BLaER1 (cell line): ENCODE results near the gene COL6A5.

Experiments
- H3K27ac ChIP-seq: shearing (Covaris generic); formaldehyde crosslinking; 2 replicates; pipeline ENCODE4 v1.8.1; 2022
- H3K27me3 ChIP-seq: shearing (Covaris generic); formaldehyde crosslinking; 2 replicates; pipeline ENCODE4 v1.8.1; 2022
- H3K36me3 ChIP-seq: shearing (Covaris generic); formaldehyde crosslinking; 2 replicates; pipeline ENCODE4 v1.8.1; 2022
- H3K4me1 ChIP-seq: shearing (Covaris generic); formaldehyde crosslinking; 2 replicates; pipeline ENCODE4 v1.8.1; 2022
- H3K4me2 ChIP-seq: shearing (Covaris generic); formaldehyde crosslinking; 2 replicates; pipeline ENCODE4 v1.8.1; 2022
- H3K4me3 ChIP-seq: shearing (Covaris generic); formaldehyde crosslinking; 2 replicates; pipeline ENCODE4 v1.8.1; 2022
- H3K9ac ChIP-seq: shearing (Covaris generic); formaldehyde crosslinking; 2 replicates; pipeline ENCODE4 v1.8.1; 2022
- H3K9me3 ChIP-seq: shearing (Covaris generic); formaldehyde crosslinking; 2 replicates; pipeline ENCODE4 v1.8.1; 2022
- H4K20me1 ChIP-seq: shearing (Covaris generic); formaldehyde crosslinking; 2 replicates; pipeline ENCODE4 v1.8.1; 2022
- Cebpa-rat ChIP-seq: shearing (Covaris generic); IDR thresholded peaks from 2 replicates; pipeline ENCODE4 v1.8.1; 2022

The COL6A5 gene

DNA sequence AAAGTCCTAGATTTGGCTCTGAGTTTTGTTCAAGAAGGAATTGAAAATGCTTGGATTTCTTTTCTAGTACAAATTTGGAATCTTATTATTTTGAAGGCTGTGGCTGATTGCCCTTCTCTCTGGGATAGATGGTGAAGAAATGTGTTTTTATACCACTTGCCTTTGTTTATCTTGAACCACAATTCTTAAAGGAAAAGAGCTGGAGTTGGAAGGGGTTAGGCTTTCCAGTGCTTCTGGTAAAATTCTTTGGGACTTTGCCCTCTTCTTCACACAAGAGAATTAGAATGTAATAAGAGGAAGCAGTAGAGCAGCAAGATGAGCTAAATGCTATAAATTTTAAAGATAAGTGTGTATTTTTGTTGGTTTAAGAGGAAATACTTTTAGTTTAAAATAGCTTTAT is 65.8 kb downstream of the COL6A5 start:
- Histone ChIP-seq H3K9ac (no peak overlapping the region), H3K27ac (no peak overlapping the region), H3K4me2 (no peak overlapping the region), H3K4me3 (no peak overlapping the region), H3K4me1 (no peaks in the 10 kb centered on the region), H3K27me3 (no peaks in the 10 kb centered on the region), H3K36me3 (no peaks in the 10 kb centered on the region), H4K20me1 (no peaks in the 10 kb centered on the region), H3K9me3 (peaks cover 28% of the 10 kb centered on the region)
- TF ChIP-seq Cebpa-rat: no peak

DNA sequence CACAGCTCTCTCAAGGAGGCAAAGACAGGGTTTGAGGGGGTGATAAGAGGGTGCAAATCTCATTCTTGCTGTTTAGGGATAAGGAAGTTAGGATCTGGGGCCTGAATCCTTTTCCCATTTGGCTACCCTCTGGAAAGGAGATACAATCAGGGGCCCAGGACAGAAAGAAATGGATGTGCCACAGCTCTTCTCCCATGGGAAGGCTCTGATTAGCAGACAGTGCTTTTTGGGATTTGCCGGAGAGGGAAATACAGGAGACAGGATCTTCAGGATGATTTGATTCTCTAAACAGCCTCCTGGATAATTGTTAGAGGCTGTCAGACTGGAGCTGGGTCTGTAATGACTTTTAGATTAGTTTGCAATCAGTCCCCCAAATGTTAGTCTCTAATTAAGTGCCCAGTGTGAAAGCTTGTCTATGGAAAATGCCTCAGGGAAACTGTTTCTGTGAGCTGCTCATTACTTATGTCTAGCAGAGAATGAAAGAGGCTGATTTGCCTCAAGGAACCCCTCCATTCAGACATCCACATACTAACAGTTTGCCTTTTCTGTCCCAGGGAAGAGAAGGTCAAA is 67.6 kb downstream of the COL6A5 start:
- no peaks in the 10 kb centered on the region for H3K4me1 ChIP-seq
- no peak for TF ChIP-seq Cebpa-rat

DNA sequence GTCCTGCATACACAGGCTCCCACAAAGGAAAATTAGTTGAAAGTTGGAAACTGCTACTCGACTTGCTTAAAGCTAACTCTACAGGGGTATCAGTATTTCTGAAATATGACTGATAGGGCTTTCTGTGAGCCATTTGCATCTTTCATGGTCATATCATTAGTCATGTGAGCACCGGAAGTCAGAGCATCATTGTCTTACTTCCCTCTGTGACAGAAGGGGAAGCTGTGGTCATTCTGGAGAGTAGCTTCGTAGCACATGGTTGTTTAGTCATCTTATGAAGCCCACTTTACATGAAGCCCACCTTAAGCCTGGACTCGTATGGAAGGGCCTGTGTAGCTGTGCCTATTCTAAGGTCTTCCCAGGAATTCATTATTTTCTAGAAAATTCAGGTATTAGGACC is 69.0 kb downstream of the COL6A5 start:
- Histone ChIP-seq H4K20me1 (no peaks in the 10 kb centered on the region), H3K9me3 (peaks cover 3% of the 10 kb centered on the region), H3K4me2 (no peak overlapping the region), H3K4me3 (no peak overlapping the region), H3K27ac (no peak overlapping the region), H3K27me3 (no peaks in the 10 kb centered on the region), H3K4me1 (no peaks in the 10 kb centered on the region), H3K36me3 (no peaks in the 10 kb centered on the region), H3K9ac (no peak overlapping the region)
- no peak for TF ChIP-seq Cebpa-rat

More for the DNA sequence above, 67.6 kb downstream of the COL6A5 start:
- Histone ChIP-seq H3K36me3 (no peaks in the 10 kb centered on the region), H4K20me1 (no peaks in the 10 kb centered on the region), H3K4me2 (no peak overlapping the region), H3K4me3 (no peak overlapping the region), H3K27ac (no peak overlapping the region), H3K9ac (no peak overlapping the region), H3K27me3 (no peaks in the 10 kb centered on the region), H3K9me3 (peaks cover 16% of the 10 kb centered on the region)

DNA sequence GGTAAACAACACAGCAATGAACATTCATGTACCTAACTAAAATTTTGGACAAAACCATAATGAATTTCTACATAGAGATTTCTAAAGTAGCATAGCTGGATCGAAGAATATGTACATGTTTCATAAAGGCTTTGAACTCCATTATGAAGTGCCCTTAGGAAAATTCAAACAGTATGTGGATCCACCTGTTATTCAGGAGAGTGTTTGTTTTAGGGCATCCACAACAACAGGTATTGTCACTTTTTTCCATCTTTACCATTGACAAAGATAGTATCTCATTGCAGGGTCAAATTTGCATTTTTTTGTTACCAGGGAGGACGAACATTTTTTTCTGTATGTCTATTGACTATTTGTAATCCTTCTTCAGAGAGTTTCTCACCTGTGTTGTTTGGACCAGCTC is 75.0 kb downstream of the COL6A5 start:
- no peak for TF ChIP-seq Cebpa-rat
- no peak overlapping the region for H3K27ac ChIP-seq
- no peaks in the 10 kb centered on the region for H3K4me1 ChIP-seq
- H3K27me3 ChIP-seq: no peaks in the 10 kb centered on the region
- H3K36me3 ChIP-seq: no peaks in the 10 kb centered on the region
- no peak overlapping the region for H3K9ac ChIP-seq
- no peaks in the 10 kb centered on the region for H3K9me3 ChIP-seq
- H4K20me1 ChIP-seq: no peaks in the 10 kb centered on the region
- H3K4me3 ChIP-seq: no peak overlapping the region
- H3K4me2 ChIP-seq: no peak overlapping the region

DNA sequence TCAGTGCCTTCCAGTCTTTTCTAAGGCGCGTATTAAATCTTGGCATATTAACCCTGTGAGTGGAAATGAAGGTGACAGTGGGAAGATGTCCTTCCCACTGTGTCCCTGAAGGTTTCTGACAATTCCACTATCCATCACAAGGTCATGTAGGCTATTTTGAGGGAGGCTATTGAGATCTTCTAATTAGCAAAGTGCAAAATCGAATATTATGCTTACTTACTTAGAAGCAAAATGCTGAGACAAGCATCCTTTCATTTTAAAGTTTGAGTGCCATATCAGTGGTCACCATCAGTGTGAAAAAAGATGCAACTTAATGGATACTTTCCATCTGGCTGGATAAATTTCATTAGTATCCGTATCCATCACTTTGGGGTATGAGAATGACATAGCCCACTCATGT is 77.6 kb downstream of the COL6A5 start:
- H3K36me3 ChIP-seq: no peaks in the 10 kb centered on the region
- H3K27me3 ChIP-seq: no peaks in the 10 kb centered on the region
- no peak overlapping the region for H3K9ac ChIP-seq
- H3K4me2 ChIP-seq: no peak overlapping the region
- H3K27ac ChIP-seq: no peak overlapping the region
- H4K20me1 ChIP-seq: no peaks in the 10 kb centered on the region
- no peaks in the 10 kb centered on the region for H3K9me3 ChIP-seq
- no peak for TF ChIP-seq Cebpa-rat
- no peak overlapping the region for H3K4me3 ChIP-seq
- H3K4me1 ChIP-seq: no peaks in the 10 kb centered on the region

DNA sequence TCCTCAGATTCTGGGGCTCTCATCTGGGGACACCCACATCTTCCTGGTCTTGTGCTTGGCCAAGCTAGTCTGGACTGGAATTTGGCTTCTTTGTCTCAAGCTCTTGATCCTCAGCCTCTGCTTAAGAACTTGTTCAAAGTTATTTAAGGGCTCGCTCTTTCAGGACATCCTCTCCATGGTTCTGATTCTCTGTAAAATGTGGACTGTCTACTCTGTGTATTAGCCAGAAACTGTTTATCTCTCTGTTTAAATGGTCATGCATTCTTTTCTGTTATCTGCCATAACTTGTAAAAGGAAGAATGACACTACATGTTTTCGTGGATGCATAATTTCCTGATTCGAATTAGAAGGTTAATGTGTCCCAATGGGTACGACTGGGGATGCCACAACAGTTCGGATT is 79.4 kb downstream of the COL6A5 start:
- H3K4me2 ChIP-seq: no peak overlapping the region
- H3K4me1 ChIP-seq: no peaks in the 10 kb centered on the region
- H3K9me3 ChIP-seq: no peaks in the 10 kb centered on the region
- H3K4me3 ChIP-seq: no peak overlapping the region
- no peaks in the 10 kb centered on the region for H3K36me3 ChIP-seq
- no peak overlapping the region for H3K27ac ChIP-seq
- TF ChIP-seq Cebpa-rat: no peak
- H4K20me1 ChIP-seq: no peaks in the 10 kb centered on the region
- H3K9ac ChIP-seq: no peak overlapping the region
- H3K27me3 ChIP-seq: no peaks in the 10 kb centered on the region

DNA sequence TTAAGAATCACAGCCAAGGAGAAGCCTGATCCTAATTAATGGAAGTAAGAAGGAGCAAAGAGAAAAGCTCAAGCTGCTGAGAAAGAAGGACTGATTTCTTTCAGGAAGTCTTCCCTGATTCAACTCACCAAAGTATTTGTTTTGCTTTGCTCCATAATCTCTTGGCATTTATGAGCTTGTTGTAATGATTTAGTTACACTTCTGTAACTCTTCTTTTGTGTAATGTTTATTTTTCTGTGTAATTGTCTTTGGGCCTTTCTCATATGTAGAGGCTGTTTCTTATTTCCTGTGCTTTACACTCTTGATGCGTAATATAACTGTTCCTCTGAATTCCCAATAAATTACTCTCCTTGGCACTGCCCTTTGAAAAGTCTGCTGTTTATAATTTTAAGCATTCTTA is 80.0 kb downstream of the COL6A5 start:
- no peaks in the 10 kb centered on the region for H3K27me3 ChIP-seq
- H3K4me1 ChIP-seq: no peaks in the 10 kb centered on the region
- no peak for TF ChIP-seq Cebpa-rat
- no peaks in the 10 kb centered on the region for H3K9me3 ChIP-seq
- H3K4me3 ChIP-seq: no peak overlapping the region
- H3K27ac ChIP-seq: no peak overlapping the region
- no peak overlapping the region for H3K4me2 ChIP-seq
- no peaks in the 10 kb centered on the region for H3K36me3 ChIP-seq
- no peak overlapping the region for H3K9ac ChIP-seq
- H4K20me1 ChIP-seq: no peaks in the 10 kb centered on the region

- H3K36me3 ChIP-seq: no peaks in the 10 kb centered on the region
- H3K4me3 ChIP-seq: no peak overlapping the region
- H3K9ac ChIP-seq: no peak overlapping the region
- no peak for TF ChIP-seq Cebpa-rat
- no peaks in the 10 kb centered on the region for H3K27me3 ChIP-seq
- no peaks in the 10 kb centered on the region for H3K4me1 ChIP-seq
- no peak overlapping the region for H3K4me2 ChIP-seq
- no peaks in the 10 kb centered on the region for H3K9me3 ChIP-seq
- H3K27ac ChIP-seq: no peak overlapping the region
- H4K20me1 ChIP-seq: no peaks in the 10 kb centered on the region
Measured at GRCh38 chr3:130426206-130426605, 80.7 kb downstream of the COL6A5 start.

GRCh38 chr3:130428871-130429712 is 83.6 kb downstream of the COL6A5 start:
- Histone ChIP-seq H3K4me3 (no peak overlapping the region), H4K20me1 (no peaks in the 10 kb centered on the region), H3K27me3 (no peaks in the 10 kb centered on the region), H3K9me3 (no peaks in the 10 kb centered on the region), H3K36me3 (no peaks in the 10 kb centered on the region), H3K4me1 (no peaks in the 10 kb centered on the region), H3K9ac (no peak overlapping the region), H3K4me2 (no peak overlapping the region), H3K27ac (no peak overlapping the region)
- TF ChIP-seq Cebpa-rat: no peak

DNA sequence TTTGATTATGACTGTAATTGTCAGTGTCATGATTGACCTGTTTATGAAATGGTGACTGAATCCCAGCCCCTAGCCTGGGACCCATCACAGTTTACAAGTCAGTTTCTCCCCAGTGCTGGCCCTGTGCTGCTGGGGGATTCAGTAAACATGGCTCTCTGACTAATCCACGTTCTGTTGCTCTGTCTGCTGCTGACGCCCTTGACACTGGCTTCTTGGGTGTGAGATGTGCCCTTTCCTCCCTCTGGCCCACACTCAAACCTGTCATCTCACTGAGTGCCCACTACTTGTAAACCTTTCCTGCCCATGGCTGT is 84.2 kb downstream of the COL6A5 start:
- Histone ChIP-seq H3K27ac (no peak overlapping the region), H3K4me2 (no peak overlapping the region), H3K4me3 (no peak overlapping the region), H4K20me1 (no peaks in the 10 kb centered on the region), H3K9ac (no peak overlapping the region), H3K36me3 (no peaks in the 10 kb centered on the region), H3K9me3 (no peaks in the 10 kb centered on the region), H3K27me3 (no peaks in the 10 kb centered on the region), H3K4me1 (no peaks in the 10 kb centered on the region)
- TF ChIP-seq Cebpa-rat: no peak
